ENCODE data around the gene PRKAA1.

The PRKAA1 gene

GRCh38 chr5:40780199-40780598, 18.0 kb downstream of the PRKAA1 start:
- DNase-seq (ENCODE audit: low spot score) = no peak

GRCh38 chr5:40779561-40779960, 18.6 kb downstream of the PRKAA1 start:
- DNase-seq (ENCODE audit: low spot score) = no peak

DNA sequence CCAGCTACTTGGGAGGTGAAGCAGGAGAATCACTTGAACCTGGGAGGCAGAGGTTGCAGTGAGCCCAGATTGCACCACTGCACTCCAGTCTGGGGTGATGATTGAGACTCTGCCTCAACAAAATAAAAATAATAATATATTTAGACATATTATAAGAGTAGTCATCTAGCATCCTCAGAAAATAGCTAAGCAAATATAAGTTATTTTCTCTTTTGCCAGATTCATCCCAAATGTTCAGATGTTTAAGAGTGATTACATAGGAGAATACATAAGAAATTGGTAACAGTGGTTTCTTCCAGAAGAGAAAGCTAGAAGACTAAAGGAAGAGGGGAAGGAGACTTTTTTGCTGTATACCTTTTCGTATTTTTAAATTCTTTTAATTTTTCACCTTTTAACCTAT, 20.0 kb downstream of the PRKAA1 start:
- DNase-seq (ENCODE audit: low spot score) = no peak

DNA sequence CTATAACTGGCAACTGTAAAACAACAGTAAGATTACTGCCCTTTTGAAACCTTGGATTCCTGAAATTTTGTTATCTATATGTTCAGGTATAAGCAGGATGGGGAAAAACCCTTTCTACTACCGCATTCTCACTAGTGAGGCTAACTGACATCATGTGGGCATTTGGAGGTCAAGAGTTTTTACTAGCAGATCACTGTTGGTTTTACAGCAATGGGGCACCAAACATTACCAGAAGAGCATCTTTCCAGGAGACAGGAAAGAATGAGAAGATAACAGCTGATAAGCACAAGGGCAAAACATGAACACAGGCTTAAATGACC, 21.6 kb downstream of the PRKAA1 start:
- DNase-seq (ENCODE audit: low spot score) = no peak

- DNase-seq (ENCODE audit: low spot score) = no peak
These were observed 22.1 kb downstream of the PRKAA1 start for GRCh38 chr5:40775846-40776657.

DNA sequence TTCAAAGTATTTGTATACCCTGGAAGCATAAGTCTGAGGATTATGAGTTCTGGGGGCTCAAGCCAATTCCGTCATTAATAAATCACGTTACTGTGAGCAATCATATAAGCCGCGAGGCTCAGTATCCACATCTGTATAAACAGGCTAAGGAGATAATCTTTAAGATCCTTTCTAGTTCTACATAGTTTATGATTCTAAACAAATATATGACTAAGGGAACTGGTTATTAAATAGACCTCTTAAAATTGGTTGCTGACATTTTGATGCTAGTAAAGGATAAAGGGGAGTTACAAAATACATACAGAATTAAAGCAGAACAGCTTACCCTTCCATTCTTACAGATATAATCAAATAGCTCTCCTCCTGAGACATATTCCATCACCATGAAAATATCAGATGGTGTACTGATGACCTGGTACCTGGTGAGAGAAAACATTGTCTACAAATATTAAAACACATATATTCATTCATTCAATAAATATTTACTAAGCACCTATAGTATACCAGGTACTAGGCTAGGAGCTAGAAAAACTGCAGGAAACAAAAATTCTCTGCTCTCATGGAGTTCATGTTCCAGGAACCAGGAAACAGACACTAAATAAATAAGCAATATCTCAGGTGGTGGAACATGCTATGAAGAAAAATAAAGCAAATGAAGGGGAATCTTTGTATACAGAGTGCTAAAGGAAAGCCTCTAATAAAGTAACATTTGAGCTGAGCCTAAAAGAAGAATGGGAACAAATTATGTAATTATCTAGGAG, 22.9 kb downstream of the PRKAA1 start:
- no peak for DNase-seq (ENCODE audit: low spot score)

- no peak for DNase-seq (ENCODE audit: low spot score)
These were observed 23.6 kb downstream of the PRKAA1 start for GRCh38 chr5:40774623-40775022.

GRCh38 chr5:40770764-40771163, 27.4 kb downstream of the PRKAA1 start:
- no peak for DNase-seq (ENCODE audit: low spot score)

DNA sequence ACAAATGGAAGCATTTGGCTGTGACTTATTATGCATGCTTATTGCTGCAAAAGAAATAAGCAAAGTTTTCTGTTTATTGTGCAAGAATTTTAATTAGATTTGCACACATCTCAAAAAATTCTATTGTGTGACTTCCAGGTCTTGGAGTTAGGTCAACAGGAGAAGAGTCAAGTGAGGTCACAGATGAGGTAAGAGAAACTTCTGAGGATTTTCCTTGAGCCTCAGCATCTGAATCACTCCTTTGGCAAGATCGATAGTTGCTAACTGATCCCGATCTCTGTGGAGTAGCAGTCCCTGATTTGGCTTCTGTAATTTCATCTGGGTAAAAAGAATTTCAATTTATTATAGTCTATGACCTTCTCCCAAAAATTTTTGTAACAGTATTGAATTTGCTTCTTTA, 35.5 kb downstream of the PRKAA1 start:
- DNase-seq (ENCODE audit: low spot score) = no peak

DNA sequence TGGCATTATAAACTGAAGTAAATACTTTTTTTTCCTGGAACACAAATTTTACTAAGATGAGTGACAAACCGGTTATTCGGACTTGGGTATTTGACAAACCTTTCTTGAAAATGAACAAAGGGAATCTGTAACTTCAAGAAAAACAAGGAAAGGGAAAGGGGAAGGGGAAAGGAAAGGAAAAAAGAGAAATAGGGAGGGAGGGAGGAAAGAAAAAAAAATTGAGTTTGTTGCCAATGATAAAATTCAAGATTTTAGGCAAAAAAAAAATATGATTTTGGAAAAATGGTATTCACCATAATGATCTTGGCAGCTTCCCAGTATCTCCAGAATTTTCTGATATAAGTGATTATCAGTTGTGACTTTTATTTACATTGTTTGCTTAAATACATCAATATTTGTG, 40.8 kb downstream of the PRKAA1 start:
- DNase-seq (ENCODE audit: low spot score) = no peak

- peak; percentile 96 for DNase-seq (ENCODE audit: low spot score)
These were observed 42.5 kb downstream of the PRKAA1 start, which contains the start of gene TTC33 for GRCh38 chr5:40755407-40756365. Gene TTC33 (minus strand): TSS chr5:40755961. CDS start chr5:40747018, 8,943 bp downstream.

DNA sequence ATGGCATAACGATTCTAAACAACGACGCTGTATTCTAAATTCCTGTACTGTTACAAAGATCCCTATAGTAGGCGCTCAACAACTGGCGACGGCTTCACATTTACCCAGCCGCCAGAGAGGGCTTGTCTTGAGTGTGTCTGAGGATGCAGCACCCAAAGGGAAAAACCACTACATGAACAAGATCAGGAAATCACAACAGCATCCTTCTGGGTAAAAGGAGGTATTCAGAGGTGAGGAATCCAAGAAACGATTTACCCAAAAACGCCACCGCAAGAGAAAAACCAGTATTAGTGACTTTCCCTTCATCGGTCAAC, 43.1 kb downstream of the PRKAA1 start:
- DNase-seq (ENCODE audit: low spot score) = peak; percentile 82

DNA sequence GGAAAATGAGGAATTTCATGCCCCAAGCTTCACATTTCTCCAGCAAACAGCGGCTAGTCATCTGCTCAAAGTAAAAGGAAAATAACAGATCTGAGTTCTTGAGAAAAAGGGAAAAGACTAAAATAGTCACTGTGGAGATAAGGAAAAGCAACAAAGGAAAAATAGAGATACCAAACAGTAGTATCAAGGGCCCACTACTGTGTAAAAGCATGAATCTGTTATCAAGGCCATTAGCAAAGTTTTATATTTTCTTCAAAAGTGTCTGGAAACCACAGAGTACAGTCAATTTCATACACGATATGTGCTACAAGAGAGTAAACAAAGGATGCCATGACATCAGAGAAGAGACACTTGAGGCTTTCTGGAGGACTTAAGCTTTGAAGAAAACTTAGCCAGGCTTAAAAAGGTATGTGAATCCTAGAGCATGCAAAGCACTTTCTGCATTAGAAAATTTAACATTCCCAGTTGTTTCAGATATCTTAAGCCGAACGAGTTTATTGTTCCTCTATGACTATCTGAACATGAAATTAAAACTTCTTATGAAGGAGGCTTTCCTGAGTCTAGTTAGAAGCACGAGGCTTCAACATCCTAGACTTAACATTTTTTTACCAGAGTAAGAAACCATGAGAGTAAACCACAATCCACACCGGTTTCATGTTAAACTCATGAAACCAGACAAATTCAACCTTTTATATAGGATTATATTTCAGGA, 43.6 kb downstream of the PRKAA1 start:
- DNase-seq (ENCODE audit: low spot score) = peak; percentile 42

- DNase-seq (ENCODE audit: low spot score) = no peak
These were observed 51.5 kb downstream of the PRKAA1 start for GRCh38 chr5:40746703-40747102.

DNA sequence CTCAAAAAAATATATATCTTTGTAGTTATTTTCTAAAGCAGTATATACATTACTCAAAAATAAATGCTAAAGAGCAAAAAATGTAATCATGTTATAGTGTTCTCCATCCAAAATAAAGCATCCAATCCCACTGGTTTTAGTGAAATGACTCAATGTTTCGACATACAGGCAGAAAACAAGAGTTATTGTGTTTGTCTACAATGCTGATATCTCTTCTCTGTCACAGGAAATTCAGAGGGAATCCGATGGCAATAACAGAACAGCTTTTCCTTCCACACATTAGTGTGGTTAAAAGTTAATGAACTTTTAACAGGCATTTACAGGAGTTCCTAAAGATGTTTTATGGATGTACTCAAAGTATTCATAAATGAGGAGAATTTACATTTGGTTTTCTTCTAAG, 54.4 kb downstream of the PRKAA1 start:
- no peak for DNase-seq (ENCODE audit: low spot score)

GRCh38 chr5:40738502-40738901, 59.7 kb downstream of the PRKAA1 start:
- DNase-seq (ENCODE audit: low spot score) = no peak

DNA sequence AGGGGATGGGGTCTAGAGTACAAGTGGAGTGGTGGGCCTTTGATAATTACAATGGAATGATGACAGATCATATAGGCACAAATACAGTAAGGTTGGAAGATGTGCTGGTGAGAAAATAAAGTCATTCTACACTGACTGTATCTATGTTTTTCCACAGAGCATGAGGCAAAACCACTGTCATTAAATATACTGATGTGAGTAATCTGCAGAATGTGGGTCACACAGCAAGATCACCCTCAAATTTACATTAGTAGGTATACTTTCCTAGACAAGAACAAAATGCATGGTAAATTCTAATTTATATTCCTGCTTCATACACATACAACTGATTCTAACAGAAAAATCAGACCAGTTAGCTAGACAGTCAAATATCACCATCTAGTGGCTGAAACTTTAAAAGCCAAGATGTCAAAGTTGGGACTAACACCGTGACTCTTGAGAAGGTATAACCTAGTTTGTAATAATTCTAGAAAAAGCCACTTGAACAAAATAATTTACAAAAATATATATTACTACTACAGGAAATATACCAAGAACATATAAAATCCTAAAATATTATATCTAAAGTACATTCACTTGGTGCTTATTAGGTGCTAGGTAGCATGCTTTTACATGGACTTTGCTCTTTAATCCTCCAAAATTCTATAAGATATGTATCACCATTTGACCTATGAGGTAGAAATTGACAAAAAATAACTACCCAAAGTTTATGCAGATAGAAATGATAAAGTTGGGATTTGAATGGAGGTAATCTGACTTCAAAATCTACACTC, 61.9 kb downstream of the PRKAA1 start:
- DNase-seq (ENCODE audit: low spot score) = peak; percentile 75

- DNase-seq (ENCODE audit: low spot score) = no peak
These were observed 62.6 kb downstream of the PRKAA1 start for GRCh38 chr5:40735609-40736008.

- peak; percentile 25 for DNase-seq (ENCODE audit: low spot score)
These were observed 63.2 kb downstream of the PRKAA1 start for GRCh38 chr5:40734986-40735385.

DNA sequence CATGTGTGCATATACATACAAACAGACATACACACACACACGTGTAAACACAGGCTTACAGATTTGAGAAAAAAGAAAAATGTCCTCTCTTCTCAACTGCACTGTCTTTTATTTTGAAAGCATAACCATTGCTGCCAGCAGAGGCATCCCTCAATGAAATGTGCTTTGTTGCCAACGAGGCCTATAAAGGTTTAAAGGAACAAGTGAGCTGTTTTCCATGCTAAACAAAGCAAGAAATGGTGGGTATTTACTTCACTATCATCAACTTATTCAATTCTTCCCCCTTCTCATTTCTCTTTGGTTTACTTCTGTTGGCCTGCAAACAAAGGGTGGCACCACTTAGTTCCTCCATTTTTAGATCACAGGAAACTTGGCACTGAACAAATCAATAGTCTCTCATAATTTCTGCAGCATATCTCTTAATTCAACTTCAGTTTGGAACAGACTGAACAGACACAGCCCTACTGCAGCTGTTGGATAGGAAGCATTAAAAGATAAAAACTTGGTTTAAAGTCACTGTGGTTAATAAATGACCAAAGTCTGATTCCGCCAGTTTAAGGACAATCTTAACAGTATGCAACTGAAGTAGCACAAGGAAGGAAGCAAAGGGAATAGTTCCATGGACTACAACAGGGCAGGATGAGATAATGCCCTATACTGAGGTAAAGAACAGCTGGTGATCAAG, 64.2 kb downstream of the PRKAA1 start:
- no peak for DNase-seq (ENCODE audit: low spot score)

GRCh38 chr5:40733434-40733833, 64.7 kb downstream of the PRKAA1 start:
- DNase-seq (ENCODE audit: low spot score) = no peak

Data from activated CD4-positive, alpha-beta T cell treated with anti-CD3 and anti-CD28 coated beads, Interleukin-2, Interleukin-4, amounts not matched to agents 100 ng/mL and 50 ng/mL, durations not matched to agents 16 hours and 8 hours (primary cell).